Measurements from ENCODE around the gene KLF17.

KLF17 gene

DNA sequence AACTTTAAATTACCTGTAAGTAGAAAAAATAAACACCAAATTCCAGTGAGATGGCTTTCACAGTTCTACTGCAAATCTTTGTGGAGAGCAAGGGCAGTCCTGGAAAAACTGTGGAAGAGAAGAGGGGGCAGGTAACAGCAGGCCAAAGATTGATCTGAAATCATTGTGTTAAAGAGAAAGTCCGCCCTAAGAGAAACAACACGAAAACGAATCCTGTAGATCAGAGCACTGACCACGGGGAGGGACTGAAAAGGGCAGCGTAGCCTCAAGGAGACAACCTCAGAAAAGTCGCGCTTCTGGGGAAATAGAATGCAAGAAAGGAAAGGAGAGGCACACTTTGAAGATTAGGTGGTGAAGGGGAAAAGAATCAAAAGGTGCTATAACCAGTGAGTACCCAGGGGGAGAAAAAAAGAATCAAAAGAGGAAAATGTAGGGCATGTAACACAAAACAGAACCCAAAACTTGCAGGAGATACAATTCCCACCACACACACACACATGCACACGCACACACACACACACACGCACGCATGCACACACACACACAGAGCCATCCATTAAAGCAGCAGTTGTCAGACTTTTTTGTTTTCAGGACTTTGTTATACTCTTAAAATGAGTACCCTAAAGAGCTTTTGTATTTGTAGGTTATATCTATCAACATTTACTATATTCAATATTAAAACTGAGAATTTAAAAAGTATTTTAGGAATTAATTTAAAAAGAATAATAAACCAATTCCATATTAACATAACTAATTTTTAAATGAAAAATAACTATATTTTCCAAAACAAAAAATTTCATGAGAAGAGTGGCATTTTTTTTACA lies 28.0 kb upstream of the KLF17 start:
- TF ChIP-seq EZH2phosphoT487 (IDR thresholded peaks at IDR 0.05; ENCODE audit: borderline replicate concordance, low read length), result no peak
- TF ChIP-seq, protein P1, sequence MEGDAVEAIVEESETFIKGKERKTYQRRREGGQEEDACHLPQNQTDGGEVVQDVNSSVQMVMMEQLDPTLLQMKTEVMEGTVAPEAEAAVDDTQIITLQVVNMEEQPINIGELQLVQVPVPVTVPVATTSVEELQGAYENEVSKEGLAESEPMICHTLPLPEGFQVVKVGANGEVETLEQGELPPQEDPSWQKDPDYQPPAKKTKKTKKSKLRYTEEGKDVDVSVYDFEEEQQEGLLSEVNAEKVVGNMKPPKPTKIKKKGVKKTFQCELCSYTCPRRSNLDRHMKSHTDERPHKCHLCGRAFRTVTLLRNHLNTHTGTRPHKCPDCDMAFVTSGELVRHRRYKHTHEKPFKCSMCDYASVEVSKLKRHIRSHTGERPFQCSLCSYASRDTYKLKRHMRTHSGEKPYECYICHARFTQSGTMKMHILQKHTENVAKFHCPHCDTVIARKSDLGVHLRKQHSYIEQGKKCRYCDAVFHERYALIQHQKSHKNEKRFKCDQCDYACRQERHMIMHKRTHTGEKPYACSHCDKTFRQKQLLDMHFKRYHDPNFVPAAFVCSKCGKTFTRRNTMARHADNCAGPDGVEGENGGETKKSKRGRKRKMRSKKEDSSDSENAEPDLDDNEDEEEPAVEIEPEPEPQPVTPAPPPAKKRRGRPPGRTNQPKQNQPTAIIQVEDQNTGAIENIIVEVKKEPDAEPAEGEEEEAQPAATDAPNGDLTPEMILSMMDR (IDR thresholded peaks at IDR 0.05; ENCODE audit: low read depth, low read length, poor library complexity, severe bottlenecking), result no peak
- no peaks in the 10 kb centered on the region for H3K36me3 ChIP-seq (ENCODE audit: control insufficient read depth, low read length)
- peaks cover 10% of the 10 kb centered on the region for H3K27me3 ChIP-seq (ENCODE audit: control insufficient read depth, low read length)

DNA sequence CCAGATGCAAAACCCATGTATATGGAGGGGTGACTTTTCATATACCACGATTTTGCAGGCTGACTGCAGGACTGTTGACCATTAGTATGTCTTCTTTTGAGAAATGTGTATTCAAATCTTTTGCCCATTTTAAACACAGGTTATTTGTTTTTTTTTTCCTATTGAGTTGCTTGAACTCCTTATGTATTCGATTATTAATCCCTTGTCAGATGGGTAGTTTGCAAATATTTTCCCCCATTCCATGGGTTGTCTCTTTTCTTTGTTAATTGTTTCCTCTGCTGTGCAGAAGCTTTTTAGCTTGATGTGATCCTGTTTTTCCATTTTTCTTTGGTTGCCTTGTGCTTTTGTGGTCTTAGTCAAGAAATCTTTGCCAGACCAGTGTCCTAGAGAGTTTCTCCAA lies 24.6 kb upstream of the KLF17 start:
- Histone ChIP-seq H3K4me1 (ENCODE audit: control insufficient read depth, low read length) (no peaks in the 10 kb centered on the region), H3K9me2 (replicated peaks; ENCODE audit: control insufficient read depth, low read length) (no peaks in the 10 kb centered on the region), H3K27me3 (ENCODE audit: control insufficient read depth, low read length) (peaks cover 10% of the 10 kb centered on the region), H3K4me2 (ENCODE audit: low read length) (no peak overlapping the region), H3K36me3 (ENCODE audit: control insufficient read depth, low read length) (no peaks in the 10 kb centered on the region), H3K4me3 (ENCODE audit: low read length) (no peak overlapping the region), H3K79me2 (ENCODE audit: control insufficient read depth, low read length) (no peaks in the 10 kb centered on the region), H3F3A (ENCODE audit: control insufficient read depth, insufficient read depth) (no peaks in the 10 kb centered on the region), H4K20me1 (ENCODE audit: control insufficient read depth, insufficient read depth, low read depth, low read length) (no peaks in the 10 kb centered on the region), H3K27ac (ENCODE audit: low read depth, low read length) (no peak overlapping the region), H3K9me3 (ENCODE audit: control insufficient read depth, insufficient read depth, low read length) (no peaks in the 10 kb centered on the region)
- no peak for TF ChIP-seq EZH2phosphoT487 (IDR thresholded peaks at IDR 0.05; ENCODE audit: borderline replicate concordance, low read length)
- TF ChIP-seq, protein P1 (IDR thresholded peaks at IDR 0.05; ENCODE audit: low read depth, low read length, poor library complexity, severe bottlenecking), result no peak

More for the DNA sequence above, 28.0 kb upstream of the KLF17 start:
- H3K9me3 ChIP-seq (ENCODE audit: control insufficient read depth, insufficient read depth, low read length), result no peaks in the 10 kb centered on the region
- H4K20me1 ChIP-seq (ENCODE audit: control insufficient read depth, insufficient read depth, low read depth, low read length), result no peaks in the 10 kb centered on the region
- no peaks in the 10 kb centered on the region for H3F3A ChIP-seq (ENCODE audit: control insufficient read depth, insufficient read depth)
- H3K4me1 ChIP-seq (ENCODE audit: control insufficient read depth, low read length), result no peaks in the 10 kb centered on the region
- no peaks in the 10 kb centered on the region for H3K9me2 ChIP-seq (replicated peaks; ENCODE audit: control insufficient read depth, low read length)
- no peak overlapping the region for H3K4me2 ChIP-seq (ENCODE audit: low read length)
- H3K27ac ChIP-seq (ENCODE audit: low read depth, low read length), result no peak overlapping the region
- H3K4me3 ChIP-seq (ENCODE audit: low read length), result no peak overlapping the region
- H3K79me2 ChIP-seq (ENCODE audit: control insufficient read depth, low read length), result no peaks in the 10 kb centered on the region

DNA sequence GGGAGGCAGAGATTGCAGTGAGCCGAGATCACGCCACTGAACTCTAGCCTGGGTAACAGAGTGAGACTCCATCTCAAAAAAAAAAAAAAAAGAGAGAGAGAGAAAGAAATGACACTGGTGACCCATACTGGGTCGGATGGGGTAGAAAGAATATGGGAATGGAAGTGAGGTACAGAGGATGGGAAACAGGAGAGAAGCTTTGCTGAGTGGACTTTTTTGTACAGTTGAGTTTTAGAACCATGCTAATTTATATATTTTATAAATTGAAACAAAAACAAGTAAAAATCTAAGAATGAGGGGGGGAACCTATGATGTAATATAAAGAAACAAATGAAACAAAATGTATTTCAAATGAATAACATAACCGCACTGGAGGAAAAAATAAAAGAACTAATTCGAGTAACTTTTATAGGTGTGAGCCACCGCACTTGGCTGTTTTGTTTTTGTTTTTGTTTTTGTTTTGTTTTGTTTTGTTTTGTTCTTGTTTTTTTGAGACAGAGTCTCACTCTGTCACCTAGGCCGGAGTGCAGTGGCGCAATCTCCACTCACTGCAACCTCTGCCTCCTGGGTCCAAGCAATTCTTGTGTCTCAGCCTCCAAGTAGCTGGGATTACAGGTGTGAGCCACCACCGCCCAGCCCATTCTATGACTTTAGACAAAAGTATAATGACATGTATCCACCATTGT lies 18.3 kb upstream of the KLF17 start:
- Histone ChIP-seq H3K4me3 (ENCODE audit: low read length) (no peak overlapping the region), H3K27ac (ENCODE audit: low read depth, low read length) (no peak overlapping the region), H3K9me2 (replicated peaks; ENCODE audit: control insufficient read depth, low read length) (no peaks in the 10 kb centered on the region), H3K4me2 (ENCODE audit: low read length) (no peak overlapping the region), H3K79me2 (ENCODE audit: control insufficient read depth, low read length) (no peaks in the 10 kb centered on the region), H3K4me1 (ENCODE audit: control insufficient read depth, low read length) (no peaks in the 10 kb centered on the region), H3K9me3 (ENCODE audit: control insufficient read depth, insufficient read depth, low read length) (no peaks in the 10 kb centered on the region), H3F3A (ENCODE audit: control insufficient read depth, insufficient read depth) (no peaks in the 10 kb centered on the region), H3K27me3 (ENCODE audit: control insufficient read depth, low read length) (no peaks in the 10 kb centered on the region), H3K36me3 (ENCODE audit: control insufficient read depth, low read length) (no peaks in the 10 kb centered on the region), H4K20me1 (ENCODE audit: control insufficient read depth, insufficient read depth, low read depth, low read length) (no peaks in the 10 kb centered on the region)
- TF ChIP-seq EZH2phosphoT487 (IDR thresholded peaks at IDR 0.05; ENCODE audit: borderline replicate concordance, low read length), result no peak
- TF ChIP-seq, protein P1 (IDR thresholded peaks at IDR 0.05; ENCODE audit: low read depth, low read length, poor library complexity, severe bottlenecking), result no peak
